GM18526 (cell line): ENCODE measurements around the gene AQR.

ENCODE experiments used
- POLR2A ChIP-seq: IDR thresholded peaks from 3 replicates; pipeline ENCODE4 v1.6.1; 2011; ENCODE audit not compliant: insufficient read length; ENCODE audit errors: extremely low read depth

Gene AQR

GRCh38 chr15:34854232-34854631 lies 115.3 kb downstream of the AQR start:
- TF ChIP-seq POLR2A: no peak

DNA sequence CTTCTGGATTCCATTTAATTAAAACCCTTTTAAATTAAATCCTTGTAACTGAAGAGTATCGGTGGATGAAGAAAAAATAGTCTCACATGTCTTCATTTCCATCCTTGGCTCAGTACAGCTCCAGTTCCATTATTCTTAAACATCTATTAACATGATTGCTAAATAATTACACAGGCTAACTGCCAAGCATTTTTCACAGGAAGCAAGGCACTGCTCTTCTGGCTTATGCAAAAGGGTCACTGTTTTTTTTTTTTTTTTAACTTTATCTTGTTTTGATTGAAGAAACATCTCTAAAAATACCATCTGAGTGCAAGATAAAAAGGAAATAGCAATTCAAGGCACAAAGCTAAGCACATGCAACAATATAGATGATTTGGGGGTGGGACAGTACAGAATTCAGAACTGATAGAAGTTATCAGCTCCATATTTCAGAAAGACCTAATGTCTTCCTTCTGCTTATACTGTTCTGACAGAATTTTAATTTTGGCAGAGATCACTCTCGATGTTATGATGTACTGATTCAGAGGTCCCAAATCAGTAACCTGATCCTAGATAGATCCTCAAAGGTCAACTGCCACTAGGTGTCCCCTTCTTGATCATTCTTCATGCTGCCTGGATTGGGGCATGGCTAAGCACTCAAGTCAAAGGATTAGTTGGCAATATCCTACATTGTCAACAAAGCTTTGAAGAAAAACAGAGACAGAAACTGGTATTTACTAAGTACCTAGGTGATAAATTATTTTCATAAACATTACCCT lies 116.4 kb downstream of the AQR start:
- no peak for TF ChIP-seq POLR2A

DNA sequence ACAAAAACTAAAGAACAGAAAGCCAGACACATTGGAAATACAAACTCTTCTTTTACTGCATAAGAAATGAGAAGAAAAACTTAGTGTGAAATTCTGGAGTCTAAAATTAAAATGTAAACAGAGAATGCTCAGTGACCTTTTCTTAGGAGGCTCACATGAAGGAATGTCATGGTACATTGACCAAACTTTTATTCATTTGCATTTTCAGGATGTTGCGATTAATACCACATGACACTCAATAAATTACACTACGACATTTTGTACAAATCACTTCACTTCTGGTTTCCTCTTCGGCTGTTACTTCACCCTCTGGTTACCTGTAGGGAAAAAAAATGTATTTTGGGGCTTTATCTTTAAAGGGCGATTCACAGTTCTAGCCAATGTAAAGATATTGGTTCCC lies 117.8 kb downstream of the AQR start:
- TF ChIP-seq POLR2A: no peak

DNA sequence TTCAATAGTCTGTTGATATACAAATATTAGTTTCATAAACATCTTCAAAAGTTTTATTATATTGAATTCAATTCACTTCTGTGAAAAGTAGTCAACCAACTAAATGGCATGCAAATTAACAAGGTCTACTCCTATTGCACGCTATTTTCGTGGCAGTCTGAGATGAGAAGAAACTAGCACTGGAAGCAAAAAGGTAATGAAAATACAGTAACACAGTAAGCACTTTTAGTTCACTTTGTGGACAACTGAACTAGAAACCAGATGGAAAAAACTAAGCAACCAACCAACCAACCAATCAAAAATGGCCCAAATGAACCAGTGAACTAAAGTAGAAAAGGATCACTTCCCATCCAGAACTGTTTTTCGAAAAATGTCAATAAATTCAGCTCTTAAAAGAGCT lies 118.5 kb downstream of the AQR start:
- TF ChIP-seq POLR2A: no peak

- no peak for TF ChIP-seq POLR2A
Observed at GRCh38 chr15:34850121-34850520, 119.4 kb downstream of the AQR start.

- no peak for TF ChIP-seq POLR2A
Observed at GRCh38 chr15:34849364-34849959, 120.1 kb downstream of the AQR start.

DNA sequence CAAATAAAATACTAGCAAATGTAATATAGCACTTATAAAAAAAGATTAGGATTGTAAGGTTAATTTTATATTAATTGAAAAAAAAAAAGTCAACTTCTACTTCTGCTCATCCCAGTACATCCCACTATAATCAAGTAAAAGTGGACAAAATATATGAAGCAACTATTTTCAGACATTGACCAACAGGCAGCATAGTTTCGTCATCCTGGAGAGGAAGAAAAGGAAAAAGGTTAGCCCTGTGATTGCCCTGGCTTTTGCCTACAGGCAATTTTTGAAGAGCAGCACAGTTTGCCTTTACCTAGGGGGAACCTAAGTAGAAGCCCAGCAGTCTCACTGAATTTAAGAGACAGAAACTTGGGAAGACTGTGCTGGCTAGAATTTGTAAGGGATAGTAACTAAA lies 121.9 kb downstream of the AQR start:
- TF ChIP-seq POLR2A: no peak

DNA sequence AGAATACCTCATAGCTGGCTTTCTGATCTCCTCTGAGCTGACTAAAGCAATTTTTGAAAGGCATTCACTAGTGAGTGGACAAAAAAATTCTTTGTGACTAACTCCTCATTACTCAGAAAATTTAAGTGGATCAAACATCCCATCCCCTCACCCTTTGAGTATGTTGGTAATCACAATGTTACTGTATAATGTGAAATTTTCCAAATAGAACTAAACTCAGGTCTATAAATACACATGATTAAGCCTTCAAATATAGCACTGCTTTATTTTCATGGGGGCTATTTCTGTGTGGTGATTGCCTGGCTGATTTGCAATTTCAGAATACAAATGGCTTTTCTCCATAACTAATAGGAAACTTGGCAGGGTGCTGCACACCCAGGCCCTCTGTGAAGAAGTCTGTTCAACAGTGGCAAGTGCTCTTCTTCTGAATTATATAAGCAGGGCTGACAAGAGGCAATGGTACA lies 128.2 kb downstream of the AQR start:
- TF ChIP-seq POLR2A: no peak

- TF ChIP-seq POLR2A: no peak
Observed at GRCh38 chr15:34838282-34838681, 131.3 kb downstream of the AQR start.

DNA sequence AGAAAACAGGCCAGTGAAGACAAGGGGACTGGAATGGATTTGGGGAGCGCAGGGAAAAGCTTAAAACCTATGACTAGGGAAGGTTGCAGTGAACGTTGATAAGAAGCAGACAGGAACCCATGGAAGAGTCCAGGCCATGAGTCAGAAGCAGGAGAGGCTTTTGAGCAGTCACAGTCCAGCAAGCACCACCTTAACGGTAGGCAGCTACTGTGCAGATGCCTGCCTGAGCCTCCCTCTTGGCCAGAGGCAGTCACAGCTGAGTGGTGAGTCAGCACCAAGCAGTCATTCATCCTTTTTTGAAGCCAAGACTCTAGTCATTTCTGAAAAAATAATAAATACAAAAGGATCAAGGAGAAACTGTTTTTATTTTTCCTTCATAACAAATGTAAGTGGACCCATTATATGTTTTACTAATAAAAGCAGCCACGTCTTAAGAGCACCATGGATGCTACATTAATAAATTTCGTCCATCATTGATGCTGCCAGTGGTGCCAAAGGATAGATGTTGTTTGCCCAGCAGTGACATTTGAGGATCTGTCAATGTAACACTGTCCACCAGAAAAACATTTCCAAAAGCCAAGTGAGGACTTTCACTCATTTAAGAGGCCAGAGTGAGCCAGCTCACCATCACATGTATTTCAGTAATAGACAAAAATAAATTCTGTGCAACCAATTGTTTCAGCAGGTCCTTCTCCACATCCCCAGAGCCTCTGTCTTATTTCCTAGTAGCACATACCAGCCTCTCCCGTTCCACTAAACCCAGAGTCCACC lies 132.1 kb downstream of the AQR start:
- no peak for TF ChIP-seq POLR2A

DNA sequence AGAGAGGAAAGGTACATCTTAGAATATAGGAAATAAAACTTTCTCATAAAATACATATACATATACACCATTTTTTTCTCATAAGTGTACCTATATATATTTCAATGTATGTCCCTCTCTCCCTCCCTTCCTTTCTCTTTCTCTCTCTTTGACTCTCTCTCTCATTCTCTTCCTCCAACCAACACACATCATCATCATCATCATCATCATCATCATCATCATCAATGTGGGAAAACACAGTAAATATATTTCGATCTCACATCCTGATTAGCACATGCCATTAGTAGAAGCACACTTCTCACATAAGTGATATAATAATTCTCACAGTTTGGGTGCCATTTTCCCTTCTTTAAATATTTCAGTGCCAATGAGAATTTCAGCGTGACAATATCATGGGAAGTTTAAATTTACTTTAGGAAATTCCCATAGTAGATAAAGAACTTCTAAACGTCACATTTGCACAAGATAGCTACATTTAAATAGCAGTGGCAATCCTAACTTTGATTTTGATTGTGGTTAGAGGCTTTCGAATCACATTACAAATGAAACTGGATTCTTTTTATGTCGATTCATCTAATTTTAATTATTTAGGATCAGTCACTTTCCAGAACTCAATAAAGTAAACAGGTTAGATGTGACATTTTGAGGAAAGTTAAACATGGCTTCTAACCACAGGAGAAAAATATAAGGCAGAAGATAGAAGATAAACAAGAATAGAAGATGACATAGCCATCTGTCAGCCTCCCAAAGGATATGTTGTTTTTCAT lies 141.2 kb downstream of the AQR start:
- TF ChIP-seq POLR2A: no peak

- no peak for TF ChIP-seq POLR2A
Observed at GRCh38 chr15:34821831-34822230, 147.7 kb downstream of the AQR start.

- TF ChIP-seq POLR2A: no peak
Observed at GRCh38 chr15:34820110-34820509, 149.4 kb downstream of the AQR start.

GRCh38 chr15:34818526-34818925 lies 151.0 kb downstream of the AQR start:
- TF ChIP-seq POLR2A: no peak

DNA sequence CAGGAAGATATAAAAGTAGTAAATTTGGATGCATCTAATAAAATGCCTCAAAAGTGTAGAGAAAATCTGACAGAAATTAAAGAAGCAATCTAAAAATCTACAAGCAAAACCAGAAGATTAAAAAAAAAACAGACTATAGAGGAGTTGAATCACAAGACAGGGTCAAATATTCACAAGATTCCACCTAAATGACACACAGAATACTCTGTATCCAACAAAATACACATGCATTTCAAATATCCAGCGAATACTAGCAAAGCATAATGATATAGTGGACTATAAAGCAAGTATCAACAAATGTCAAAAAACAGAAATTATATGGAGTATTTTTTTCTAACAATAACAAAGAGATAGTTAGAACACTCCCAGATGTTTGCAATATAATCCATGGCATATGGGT lies 153.7 kb downstream of the AQR start:
- no peak for TF ChIP-seq POLR2A

GRCh38 chr15:34813446-34814190 lies 155.9 kb downstream of the AQR start:
- no peak for TF ChIP-seq POLR2A
